Measurements from ENCODE around the gene MEFV.

Gene MEFV

GRCh38 chr16:3266873-3267537 is 10.6 kb upstream of the MEFV start:
- no peaks in the 10 kb centered on the region for H3K9me3 ChIP-seq (ENCODE audit: control insufficient read depth, low read length)
- H3K36me3 ChIP-seq (ENCODE audit: control insufficient read depth, insufficient read depth, low read length): no peaks in the 10 kb centered on the region
- no peak overlapping the region for H3K9ac ChIP-seq
- no peak overlapping the region for H3K4me3 ChIP-seq (ENCODE audit: low read depth, low read length)
- H3K4me2 ChIP-seq (ENCODE audit: low read length): no peak overlapping the region
- peak; percentile 64 for TF ChIP-seq CTCF (IDR thresholded peaks at IDR 0.05)
- H3K4me1 ChIP-seq: no peaks in the 10 kb centered on the region
- H2AFZ ChIP-seq: peak overlapping the region; percentile 55
- H3K27me3 ChIP-seq (ENCODE audit: control insufficient read depth, insufficient read depth, low read length): no peaks in the 10 kb centered on the region
- H3K79me2 ChIP-seq: peaks cover 4% of the 10 kb centered on the region
- H3K27ac ChIP-seq: no peak overlapping the region

- Histone ChIP-seq H3K9ac (peak overlapping the region; percentile 65), H3K9me3 (ENCODE audit: control insufficient read depth, low read length) (no peaks in the 10 kb centered on the region), H3K79me2 (peaks cover 4% of the 10 kb centered on the region), H3K4me1 (no peaks in the 10 kb centered on the region), H3K4me2 (ENCODE audit: low read length) (peak overlapping the region; percentile 98), H3K4me3 (ENCODE audit: low read depth, low read length) (peak overlapping the region; percentile 94), H3K36me3 (ENCODE audit: control insufficient read depth, insufficient read depth, low read length) (no peaks in the 10 kb centered on the region), H2AFZ (peak overlapping the region; percentile 81), H3K27me3 (ENCODE audit: control insufficient read depth, insufficient read depth, low read length) (no peaks in the 10 kb centered on the region), H3K27ac (peak overlapping the region; percentile 96)
- TF ChIP-seq CTCF (IDR thresholded peaks at IDR 0.05): peak; percentile 29
These were observed 8.0 kb upstream of the MEFV start for GRCh38 chr16:3264137-3265036.

GRCh38 chr16:3262517-3262916 is 6.1 kb upstream of the MEFV start:
- no peaks in the 10 kb centered on the region for H3K9me3 ChIP-seq (ENCODE audit: control insufficient read depth, low read length)
- peaks cover 4% of the 10 kb centered on the region for H3K79me2 ChIP-seq
- no peak for TF ChIP-seq CTCF (IDR thresholded peaks at IDR 0.05)
- H3K4me2 ChIP-seq (ENCODE audit: low read length): no peak overlapping the region
- H3K27ac ChIP-seq: peak overlapping the region; percentile 96
- no peak overlapping the region for H3K4me3 ChIP-seq (ENCODE audit: low read depth, low read length)
- no peak overlapping the region for H3K9ac ChIP-seq
- peak overlapping the region; percentile 45 for H2AFZ ChIP-seq
- H3K36me3 ChIP-seq (ENCODE audit: control insufficient read depth, insufficient read depth, low read length): no peaks in the 10 kb centered on the region
- H3K4me1 ChIP-seq: no peaks in the 10 kb centered on the region
- no peaks in the 10 kb centered on the region for H3K27me3 ChIP-seq (ENCODE audit: control insufficient read depth, insufficient read depth, low read length)

GRCh38 chr16:3259836-3260235 is 3.4 kb upstream of the MEFV start:
- H3K9ac ChIP-seq: no peak overlapping the region
- no peak for TF ChIP-seq CTCF (IDR thresholded peaks at IDR 0.05)
- H3K4me1 ChIP-seq: no peaks in the 10 kb centered on the region
- H3K27me3 ChIP-seq (ENCODE audit: control insufficient read depth, insufficient read depth, low read length): no peaks in the 10 kb centered on the region
- H3K9me3 ChIP-seq (ENCODE audit: control insufficient read depth, low read length): no peaks in the 10 kb centered on the region
- H3K79me2 ChIP-seq: no peaks in the 10 kb centered on the region
- H3K4me2 ChIP-seq (ENCODE audit: low read length): no peak overlapping the region
- H3K27ac ChIP-seq: no peak overlapping the region
- H3K36me3 ChIP-seq (ENCODE audit: control insufficient read depth, insufficient read depth, low read length): no peaks in the 10 kb centered on the region
- H3K4me3 ChIP-seq (ENCODE audit: low read depth, low read length): no peak overlapping the region
- H2AFZ ChIP-seq: no peak overlapping the region

Data from parathyroid adenoma (tissue), 2 donors.